Measurements from ENCODE around the gene TRIM71. TPM values are rescaled to one million over a fixed set of nuclear protein-coding genes. Genes with fewer than 3 reads are reported as not detected.

Gene TRIM71
- polyA plus RNA-seq, 2 donors: not detected

DNA sequence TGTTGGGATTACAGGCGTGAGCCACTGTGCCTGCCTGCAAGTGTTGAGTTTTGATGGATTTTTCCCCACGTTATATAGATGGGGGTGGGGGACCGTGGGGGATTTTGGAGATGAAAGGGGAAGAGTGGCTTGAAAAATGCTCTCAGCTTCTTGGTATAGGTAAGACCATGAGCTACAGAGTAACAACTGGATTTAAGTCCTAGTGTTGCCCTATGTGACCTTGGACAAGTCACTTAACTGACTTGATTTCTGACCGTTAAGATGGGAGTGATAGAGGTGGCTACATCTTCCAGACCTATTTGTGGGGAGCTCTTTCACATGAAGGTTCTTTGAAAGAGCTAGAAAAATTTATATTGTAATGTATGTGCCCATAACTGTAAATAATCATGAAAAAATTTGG lies 13.3 kb downstream of the TRIM71 start:
- Histone ChIP-seq H3K36me3 (ENCODE audit: control insufficient read depth in 2 of 2, insufficient read depth in 2 of 2, low read length in 1 of 2) (no peaks in the 10 kb centered on the region), H3K27me3 (ENCODE audit: control insufficient read depth in 1 of 2, insufficient read depth in 2 of 2, low read length in 2 of 2) (no peaks in the 10 kb centered on the region), H3K4me1 (ENCODE audit: control insufficient read depth in 2 of 2, insufficient read depth in 2 of 2, low read length in 1 of 2) (no peaks in the 10 kb centered on the region), H3K27ac (ENCODE audit: low read depth in 2 of 2, low read length in 1 of 2) (no peak overlapping the region), H3K4me3 (ENCODE audit: low read depth in 1 of 2, low read length in 2 of 2) (no peak overlapping the region), H3K9me3 (ENCODE audit: control insufficient read depth in 2 of 2, insufficient read depth in 1 of 2, low read depth in 1 of 2, low read length in 1 of 2) (no peaks in the 10 kb centered on the region)
- 87 to 88% methylated on average over 4 of the region's 4 CpGs for WGBS, 2 donors

DNA sequence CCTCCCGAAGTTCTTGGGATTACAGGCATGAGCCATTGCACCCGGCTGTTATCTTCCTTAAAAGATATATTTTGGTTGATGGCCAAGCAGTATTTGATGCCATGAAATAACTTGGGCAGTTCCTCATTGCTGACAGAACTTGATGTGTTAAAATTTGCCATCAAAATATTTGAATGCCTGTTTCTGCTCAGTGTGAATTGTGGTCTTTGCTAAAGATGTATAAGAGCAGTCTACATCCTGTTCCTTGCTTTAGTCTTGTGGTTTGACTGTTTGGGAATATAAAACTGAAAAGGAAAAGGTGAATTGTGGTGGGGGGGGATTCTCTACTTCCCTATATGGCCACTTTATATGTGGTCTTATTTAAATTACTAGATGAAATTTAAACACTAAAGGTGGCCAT lies 14.0 kb downstream of the TRIM71 start:
- H3K9me3 ChIP-seq (ENCODE audit: control insufficient read depth in 2 of 2, insufficient read depth in 1 of 2, low read depth in 1 of 2, low read length in 1 of 2): no peaks in the 10 kb centered on the region
- H3K36me3 ChIP-seq (ENCODE audit: control insufficient read depth in 2 of 2, insufficient read depth in 2 of 2, low read length in 1 of 2): no peaks in the 10 kb centered on the region
- 42 to 57% methylated on average over 2 of the region's 2 CpGs for WGBS, 2 donors
- no peaks in the 10 kb centered on the region for H3K27me3 ChIP-seq (ENCODE audit: control insufficient read depth in 1 of 2, insufficient read depth in 2 of 2, low read length in 2 of 2)
- H3K4me3 ChIP-seq (ENCODE audit: low read depth in 1 of 2, low read length in 2 of 2): no peak overlapping the region
- H3K27ac ChIP-seq (ENCODE audit: low read depth in 2 of 2, low read length in 1 of 2): no peak overlapping the region
- no peaks in the 10 kb centered on the region for H3K4me1 ChIP-seq (ENCODE audit: control insufficient read depth in 2 of 2, insufficient read depth in 2 of 2, low read length in 1 of 2)

DNA sequence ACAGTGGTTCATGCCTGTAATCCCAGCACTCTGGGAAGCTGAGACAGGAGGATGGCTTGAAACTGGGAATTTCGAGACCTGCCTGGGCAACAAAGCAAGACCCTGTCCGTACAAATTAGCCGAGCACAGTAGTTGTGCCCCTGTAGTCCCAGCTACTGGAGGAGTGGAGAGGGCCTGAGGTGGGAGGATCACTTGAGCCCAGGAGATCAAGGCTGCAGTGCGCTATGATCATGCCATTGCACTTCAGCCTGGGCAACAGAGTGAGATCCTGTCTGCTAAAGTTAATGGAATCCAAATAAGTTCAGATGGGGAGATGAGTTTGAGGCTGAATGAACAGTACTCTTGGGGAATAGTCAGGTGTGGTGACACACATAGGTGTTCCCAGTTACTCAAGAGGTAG lies 14.4 kb downstream of the TRIM71 start:
- no peaks in the 10 kb centered on the region for H3K4me1 ChIP-seq (ENCODE audit: control insufficient read depth in 2 of 2, insufficient read depth in 2 of 2, low read length in 1 of 2)
- H3K36me3 ChIP-seq (ENCODE audit: control insufficient read depth in 2 of 2, insufficient read depth in 2 of 2, low read length in 1 of 2): no peaks in the 10 kb centered on the region
- no peak overlapping the region for H3K4me3 ChIP-seq (ENCODE audit: low read depth in 1 of 2, low read length in 2 of 2)
- no peak overlapping the region for H3K27ac ChIP-seq (ENCODE audit: low read depth in 2 of 2, low read length in 1 of 2)
- no peaks in the 10 kb centered on the region for H3K27me3 ChIP-seq (ENCODE audit: control insufficient read depth in 1 of 2, insufficient read depth in 2 of 2, low read length in 2 of 2)
- WGBS, 2 donors: 92 to 95% methylated on average over 4 of the region's 4 CpGs
- H3K9me3 ChIP-seq (ENCODE audit: control insufficient read depth in 2 of 2, insufficient read depth in 1 of 2, low read depth in 1 of 2, low read length in 1 of 2): no peaks in the 10 kb centered on the region

DNA sequence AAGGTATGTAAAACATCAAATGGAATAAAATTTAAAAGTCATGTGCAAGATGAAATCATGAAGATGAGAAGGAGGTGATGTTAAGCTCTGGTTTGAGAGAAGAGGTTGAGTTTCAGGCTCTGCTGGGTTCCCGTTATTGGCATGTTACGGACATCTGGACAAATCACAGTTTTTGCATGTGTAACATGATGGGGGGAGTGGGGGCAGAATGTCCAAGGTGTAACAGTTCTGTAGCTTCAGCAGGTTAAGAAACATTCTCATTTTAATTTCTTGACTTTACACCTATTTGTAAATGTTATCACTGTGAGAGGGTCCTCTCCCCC lies 17.2 kb downstream of the TRIM71 start:
- Histone ChIP-seq H3K4me3 (ENCODE audit: low read depth in 1 of 2, low read length in 2 of 2) (no peak overlapping the region), H3K36me3 (ENCODE audit: control insufficient read depth in 2 of 2, insufficient read depth in 2 of 2, low read length in 1 of 2) (no peaks in the 10 kb centered on the region), H3K27me3 (ENCODE audit: control insufficient read depth in 1 of 2, insufficient read depth in 2 of 2, low read length in 2 of 2) (no peaks in the 10 kb centered on the region), H3K9me3 (ENCODE audit: control insufficient read depth in 2 of 2, insufficient read depth in 1 of 2, low read depth in 1 of 2, low read length in 1 of 2) (no peaks in the 10 kb centered on the region), H3K27ac (ENCODE audit: low read depth in 2 of 2, low read length in 1 of 2) (no peak overlapping the region), H3K4me1 (ENCODE audit: control insufficient read depth in 2 of 2, insufficient read depth in 2 of 2, low read length in 1 of 2) (no peaks in the 10 kb centered on the region)
- WGBS, 2 donors: 89 to 97% methylated on average over 2 of the region's 2 CpGs

DNA sequence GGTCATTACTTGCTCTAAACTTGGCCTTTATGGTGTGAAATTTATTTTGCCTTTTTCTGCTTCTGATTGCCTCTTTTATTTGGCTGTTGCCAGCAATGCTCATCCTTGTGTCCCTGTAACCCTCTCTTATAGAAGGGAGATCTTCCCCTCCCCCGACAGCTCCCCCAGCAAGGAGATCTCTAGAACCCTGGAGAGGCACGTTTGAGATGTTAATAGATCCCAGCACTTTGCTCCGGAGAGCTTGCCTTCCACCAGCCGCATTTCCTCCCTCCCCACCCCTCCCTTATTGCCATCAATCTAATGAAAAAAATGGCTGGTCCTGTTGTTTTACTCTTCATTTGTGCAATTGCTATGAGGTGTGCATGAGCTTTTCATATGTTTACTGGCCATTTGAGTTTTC lies 18.2 kb downstream of the TRIM71 start:
- Histone ChIP-seq H3K4me1 (ENCODE audit: control insufficient read depth in 2 of 2, insufficient read depth in 2 of 2, low read length in 1 of 2) (no peaks in the 10 kb centered on the region), H3K27ac (ENCODE audit: low read depth in 2 of 2, low read length in 1 of 2) (no peak overlapping the region), H3K9me3 (ENCODE audit: control insufficient read depth in 2 of 2, insufficient read depth in 1 of 2, low read depth in 1 of 2, low read length in 1 of 2) (no peaks in the 10 kb centered on the region), H3K4me3 (ENCODE audit: low read depth in 1 of 2, low read length in 2 of 2) (no peak overlapping the region), H3K27me3 (ENCODE audit: control insufficient read depth in 1 of 2, insufficient read depth in 2 of 2, low read length in 2 of 2) (no peaks in the 10 kb centered on the region), H3K36me3 (ENCODE audit: control insufficient read depth in 2 of 2, insufficient read depth in 2 of 2, low read length in 1 of 2) (no peaks in the 10 kb centered on the region)
- WGBS, 2 donors: 64 to 67% methylated on average over 4 of the region's 4 CpGs

DNA sequence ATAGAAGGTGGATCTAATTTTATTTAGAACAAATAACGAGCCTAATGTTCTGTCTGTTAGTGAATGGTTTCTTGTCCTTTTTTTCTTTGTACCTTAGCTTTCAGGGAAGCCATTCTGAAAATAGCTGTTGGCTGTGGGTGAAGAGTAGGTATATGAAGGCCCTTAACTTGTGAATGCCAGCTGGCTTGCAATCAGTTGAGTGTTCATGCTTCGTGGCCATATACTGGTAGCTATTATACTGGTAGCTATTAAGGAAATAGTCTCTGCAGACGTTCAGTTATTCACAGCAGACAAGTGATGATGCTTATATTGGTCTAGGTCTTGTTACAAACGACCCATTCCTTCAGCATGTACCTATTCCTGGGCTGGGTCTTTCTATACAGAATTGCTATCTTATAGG lies 18.8 kb downstream of the TRIM71 start:
- Histone ChIP-seq H3K27ac (ENCODE audit: low read depth in 2 of 2, low read length in 1 of 2) (no peak overlapping the region), H3K4me1 (ENCODE audit: control insufficient read depth in 2 of 2, insufficient read depth in 2 of 2, low read length in 1 of 2) (no peaks in the 10 kb centered on the region), H3K9me3 (ENCODE audit: control insufficient read depth in 2 of 2, insufficient read depth in 1 of 2, low read depth in 1 of 2, low read length in 1 of 2) (no peaks in the 10 kb centered on the region), H3K4me3 (ENCODE audit: low read depth in 1 of 2, low read length in 2 of 2) (no peak overlapping the region), H3K36me3 (ENCODE audit: control insufficient read depth in 2 of 2, insufficient read depth in 2 of 2, low read length in 1 of 2) (no peaks in the 10 kb centered on the region), H3K27me3 (ENCODE audit: control insufficient read depth in 1 of 2, insufficient read depth in 2 of 2, low read length in 2 of 2) (no peaks in the 10 kb centered on the region)
- WGBS, 2 donors: 62 to 66% methylated on average over 4 of the region's 4 CpGs

DNA sequence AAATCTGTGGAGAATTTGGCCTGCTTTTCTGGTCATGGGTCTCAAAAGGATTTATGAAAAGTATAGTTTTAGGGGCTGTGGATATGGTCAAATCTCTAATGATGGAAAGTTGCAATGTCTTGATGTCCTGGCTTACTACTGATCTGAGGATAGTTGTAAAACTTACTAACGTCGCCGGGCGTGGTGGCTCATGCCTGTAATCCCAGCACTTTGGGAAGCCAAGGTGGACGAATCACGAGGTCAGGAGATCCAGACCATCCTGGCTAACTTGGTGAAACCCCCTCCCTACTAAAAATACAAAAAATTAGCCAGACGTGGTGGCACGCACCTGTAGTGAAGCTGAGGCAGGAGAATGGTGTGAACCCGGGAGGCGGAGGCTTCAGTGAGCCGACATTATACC lies 19.6 kb downstream of the TRIM71 start:
- Histone ChIP-seq H3K4me1 (ENCODE audit: control insufficient read depth in 2 of 2, insufficient read depth in 2 of 2, low read length in 1 of 2) (no peaks in the 10 kb centered on the region), H3K27ac (ENCODE audit: low read depth in 2 of 2, low read length in 1 of 2) (no peak overlapping the region), H3K27me3 (ENCODE audit: control insufficient read depth in 1 of 2, insufficient read depth in 2 of 2, low read length in 2 of 2) (no peaks in the 10 kb centered on the region), H3K9me3 (ENCODE audit: control insufficient read depth in 2 of 2, insufficient read depth in 1 of 2, low read depth in 1 of 2, low read length in 1 of 2) (no peaks in the 10 kb centered on the region), H3K4me3 (ENCODE audit: low read depth in 1 of 2, low read length in 2 of 2) (no peak overlapping the region), H3K36me3 (ENCODE audit: control insufficient read depth in 2 of 2, insufficient read depth in 2 of 2, low read length in 1 of 2) (no peaks in the 10 kb centered on the region)
- 83 to 89% methylated on average over 11 of the region's 11 CpGs for WGBS, 2 donors

DNA sequence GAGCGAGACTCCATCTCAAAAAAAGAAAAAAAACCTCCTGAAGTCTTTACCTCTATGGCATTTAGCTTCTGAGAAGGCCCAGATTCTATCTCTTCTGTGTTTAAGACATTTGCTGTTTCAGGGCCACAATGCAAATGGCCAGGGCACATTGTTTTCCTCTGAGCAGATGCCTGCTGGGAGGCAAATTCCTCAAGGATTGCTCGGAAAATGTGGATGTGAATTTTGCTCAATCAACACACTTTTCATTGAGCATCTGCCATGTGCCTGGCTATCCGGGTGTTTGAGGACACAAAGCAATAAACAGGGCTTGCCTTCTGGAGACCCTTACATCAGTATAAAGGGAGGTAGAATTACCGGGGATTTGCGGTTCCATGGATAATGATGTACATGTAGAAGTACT lies 20.0 kb downstream of the TRIM71 start:
- Histone ChIP-seq H3K9me3 (ENCODE audit: control insufficient read depth in 2 of 2, insufficient read depth in 1 of 2, low read depth in 1 of 2, low read length in 1 of 2) (no peaks in the 10 kb centered on the region), H3K4me1 (ENCODE audit: control insufficient read depth in 2 of 2, insufficient read depth in 2 of 2, low read length in 1 of 2) (no peaks in the 10 kb centered on the region), H3K27ac (ENCODE audit: low read depth in 2 of 2, low read length in 1 of 2) (no peak overlapping the region), H3K4me3 (ENCODE audit: low read depth in 1 of 2, low read length in 2 of 2) (no peak overlapping the region), H3K36me3 (ENCODE audit: control insufficient read depth in 2 of 2, insufficient read depth in 2 of 2, low read length in 1 of 2) (no peaks in the 10 kb centered on the region), H3K27me3 (ENCODE audit: control insufficient read depth in 1 of 2, insufficient read depth in 2 of 2, low read length in 2 of 2) (no peaks in the 10 kb centered on the region)
- WGBS, 2 donors: 92% methylated on average over 5 of the region's 5 CpGs

DNA sequence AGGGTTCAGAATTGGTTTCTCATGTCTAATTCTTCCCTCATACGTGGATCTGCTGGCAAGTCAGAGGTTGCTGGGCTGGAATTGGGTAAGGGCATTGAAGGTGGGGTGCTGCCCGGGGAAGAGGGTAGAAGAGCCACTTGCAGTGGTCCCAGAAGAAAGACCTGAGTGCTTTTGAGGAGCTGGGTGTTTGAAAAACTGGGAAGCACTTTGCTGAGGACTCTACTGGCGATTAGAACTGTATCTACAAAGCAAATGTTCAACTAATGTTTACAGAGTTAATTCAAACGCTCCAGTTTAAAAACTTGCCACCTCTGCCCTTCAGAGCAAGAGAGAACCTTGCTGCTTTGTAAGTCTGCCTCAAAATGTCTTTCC lies 21.9 kb downstream of the TRIM71 start:
- Histone ChIP-seq H3K36me3 (ENCODE audit: control insufficient read depth in 2 of 2, insufficient read depth in 2 of 2, low read length in 1 of 2) (no peaks in the 10 kb centered on the region), H3K4me1 (ENCODE audit: control insufficient read depth in 2 of 2, insufficient read depth in 2 of 2, low read length in 1 of 2) (no peaks in the 10 kb centered on the region), H3K27me3 (ENCODE audit: control insufficient read depth in 1 of 2, insufficient read depth in 2 of 2, low read length in 2 of 2) (no peaks in the 10 kb centered on the region), H3K27ac (ENCODE audit: low read depth in 2 of 2, low read length in 1 of 2) (no peak overlapping the region), H3K4me3 (ENCODE audit: low read depth in 1 of 2, low read length in 2 of 2) (no peak overlapping the region), H3K9me3 (ENCODE audit: control insufficient read depth in 2 of 2, insufficient read depth in 1 of 2, low read depth in 1 of 2, low read length in 1 of 2) (no peaks in the 10 kb centered on the region)
- WGBS, 2 donors: 64 to 70% methylated on average over 4 of the region's 4 CpGs

DNA sequence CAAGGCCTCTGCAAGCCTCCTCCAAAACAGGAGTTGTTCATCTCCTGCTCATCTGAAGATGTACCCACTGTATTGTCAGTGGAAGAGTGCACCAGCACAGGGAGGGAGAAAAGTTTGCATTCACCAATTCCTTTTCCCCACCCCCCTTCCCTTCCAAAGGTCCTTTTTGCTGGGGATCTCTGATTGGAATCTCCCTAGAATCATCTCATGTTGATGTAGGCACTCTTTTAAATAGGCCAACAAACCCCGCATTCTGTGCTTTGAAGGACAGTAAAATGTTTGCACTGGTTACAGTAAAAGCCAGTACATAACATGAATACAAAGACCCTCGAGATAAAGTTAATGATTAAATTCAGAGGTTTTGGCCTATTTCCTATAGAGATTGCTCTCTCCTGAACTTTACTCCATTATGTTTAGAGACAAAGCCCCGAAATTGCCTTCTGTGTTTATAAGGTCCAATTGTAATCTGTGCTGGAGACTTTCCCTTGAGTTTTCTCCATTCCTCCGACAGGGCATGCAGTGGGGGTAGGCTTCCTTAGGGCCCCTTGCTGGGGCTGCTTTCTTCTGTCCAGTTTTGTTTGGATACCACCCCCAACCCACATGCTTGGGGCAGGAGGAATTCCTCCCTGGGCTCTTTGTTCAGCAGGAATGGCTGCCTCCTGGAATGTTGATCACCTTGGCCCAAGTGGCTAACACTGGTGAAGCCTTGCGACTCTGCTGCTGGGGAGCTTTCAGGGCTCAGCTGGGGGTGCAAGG lies 22.5 kb downstream of the TRIM71 start:
- WGBS, 2 donors: 61 to 74% methylated on average over 5 of the region's 5 CpGs
- Histone ChIP-seq H3K27ac (ENCODE audit: low read depth in 2 of 2, low read length in 1 of 2) (no peak overlapping the region), H3K36me3 (ENCODE audit: control insufficient read depth in 2 of 2, insufficient read depth in 2 of 2, low read length in 1 of 2) (no peaks in the 10 kb centered on the region), H3K4me1 (ENCODE audit: control insufficient read depth in 2 of 2, insufficient read depth in 2 of 2, low read length in 1 of 2) (no peaks in the 10 kb centered on the region), H3K4me3 (ENCODE audit: low read depth in 1 of 2, low read length in 2 of 2) (no peak overlapping the region), H3K27me3 (ENCODE audit: control insufficient read depth in 1 of 2, insufficient read depth in 2 of 2, low read length in 2 of 2) (no peaks in the 10 kb centered on the region), H3K9me3 (ENCODE audit: control insufficient read depth in 2 of 2, insufficient read depth in 1 of 2, low read depth in 1 of 2, low read length in 1 of 2) (no peaks in the 10 kb centered on the region)
